HG03571 (cell line): ENCODE measurements around the gene KCNF1.
"Not testable (repeated sequence)": the region's sequence is repeated elsewhere in the genome, so short reads cannot be mapped to it uniquely, and the experiment has no call there.

ENCODE experiments used
- ATAC-seq: cut with Tn5 transposase; IDR thresholded peaks from one replicate; pipeline ENCODE4 v1.9.1; 2021; ENCODE audit not compliant: unreplicated experiment

The KCNF1 gene

GRCh38 chr2:10935953-10936942 lies 24.5 kb downstream of the KCNF1 start:
- ATAC-seq: no peak

- ATAC-seq: no peak
Measured at GRCh38 chr2:10939058-10939457, 27.3 kb downstream of the KCNF1 start.

DNA sequence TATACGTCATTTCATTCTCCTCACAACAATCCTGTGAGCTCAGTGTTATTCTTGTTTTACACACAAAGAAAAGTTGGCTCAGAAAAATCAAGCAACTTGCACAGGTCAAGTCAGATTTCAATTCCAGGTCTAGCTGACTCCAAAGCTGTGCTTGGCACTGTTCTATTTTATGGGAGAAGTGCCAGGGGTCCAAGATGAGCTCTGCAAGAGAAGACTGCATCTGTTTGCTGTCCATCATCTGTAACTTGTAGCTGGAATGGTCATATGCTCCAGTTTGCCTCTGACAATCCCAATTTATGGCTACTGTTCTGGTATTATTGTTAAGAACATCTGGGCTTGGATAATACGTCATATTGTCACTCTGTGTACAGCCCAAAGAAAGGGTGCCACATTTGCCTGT lies 28.9 kb downstream of the KCNF1 start:
- ATAC-seq: no peak

DNA sequence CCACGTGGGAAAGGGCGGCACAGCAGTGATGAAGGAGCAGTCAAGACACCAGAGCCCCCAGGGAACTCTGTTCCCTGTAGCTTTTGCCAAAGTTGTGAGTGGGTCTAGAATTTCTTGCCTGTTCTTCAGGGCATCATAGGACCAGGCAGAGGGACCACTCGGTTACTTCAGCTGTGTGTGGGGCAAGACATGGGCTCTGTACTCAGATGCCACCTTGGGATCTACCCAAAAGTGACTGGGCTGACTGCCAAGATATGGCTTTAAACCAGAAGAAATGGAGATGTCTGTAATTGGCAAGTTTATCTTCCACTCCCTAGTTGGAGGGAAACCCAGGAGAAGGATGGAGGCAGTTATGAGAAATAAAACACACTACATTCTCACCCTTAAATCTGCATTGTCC lies 29.6 kb downstream of the KCNF1 start:
- ATAC-seq: no peak

- ATAC-seq: no peak
Measured at GRCh38 chr2:10944799-10945198, 33.1 kb downstream of the KCNF1 start.

DNA sequence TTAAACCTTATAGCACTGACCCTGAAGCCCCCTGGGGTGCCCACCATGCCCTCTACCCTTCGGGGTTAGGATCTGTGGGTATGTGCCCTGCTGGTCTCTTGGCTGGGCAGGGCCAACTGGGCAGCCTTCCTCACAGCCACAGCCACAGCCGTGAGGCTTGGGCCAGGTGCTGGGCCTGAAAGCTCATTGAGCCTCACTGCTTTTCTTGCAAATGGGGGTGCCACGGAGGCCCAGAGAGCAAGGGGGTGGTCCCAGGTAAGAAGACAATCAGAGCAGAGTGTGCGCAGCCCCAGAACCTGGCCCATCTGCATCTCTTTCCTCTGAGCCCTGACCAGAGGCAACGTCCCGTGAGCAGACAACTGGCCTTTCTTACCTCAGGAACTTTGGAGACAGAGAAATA lies 34.7 kb downstream of the KCNF1 start:
- no peak for ATAC-seq

GRCh38 chr2:10947005-10947440 lies 35.3 kb downstream of the KCNF1 start:
- ATAC-seq: no peak

GRCh38 chr2:10947446-10948187 lies 35.9 kb downstream of the KCNF1 start:
- no peak for ATAC-seq

GRCh38 chr2:10948188-10948564 lies 36.4 kb downstream of the KCNF1 start:
- no peak for ATAC-seq

- no peak for ATAC-seq
Measured at GRCh38 chr2:10948606-10949230, 37.0 kb downstream of the KCNF1 start.

DNA sequence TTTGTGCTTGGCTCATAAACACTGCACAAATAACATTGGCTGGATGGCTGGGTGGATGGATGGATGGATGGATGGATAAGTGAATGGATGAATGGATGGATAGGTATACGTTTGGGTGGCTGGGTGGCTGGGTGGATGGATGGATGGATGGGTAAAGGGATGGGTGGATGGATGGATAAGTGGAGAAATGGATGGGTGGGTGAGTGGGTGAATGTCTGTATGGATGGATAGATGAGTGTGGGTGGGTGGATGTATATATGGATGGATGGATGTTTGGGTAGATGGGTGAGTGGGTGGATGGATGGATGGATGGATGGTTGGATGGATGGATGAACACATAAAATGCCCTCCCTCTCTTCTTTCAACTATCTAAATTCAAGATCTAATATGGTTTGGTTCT lies 38.1 kb downstream of the KCNF1 start:
- ATAC-seq: no peak

DNA sequence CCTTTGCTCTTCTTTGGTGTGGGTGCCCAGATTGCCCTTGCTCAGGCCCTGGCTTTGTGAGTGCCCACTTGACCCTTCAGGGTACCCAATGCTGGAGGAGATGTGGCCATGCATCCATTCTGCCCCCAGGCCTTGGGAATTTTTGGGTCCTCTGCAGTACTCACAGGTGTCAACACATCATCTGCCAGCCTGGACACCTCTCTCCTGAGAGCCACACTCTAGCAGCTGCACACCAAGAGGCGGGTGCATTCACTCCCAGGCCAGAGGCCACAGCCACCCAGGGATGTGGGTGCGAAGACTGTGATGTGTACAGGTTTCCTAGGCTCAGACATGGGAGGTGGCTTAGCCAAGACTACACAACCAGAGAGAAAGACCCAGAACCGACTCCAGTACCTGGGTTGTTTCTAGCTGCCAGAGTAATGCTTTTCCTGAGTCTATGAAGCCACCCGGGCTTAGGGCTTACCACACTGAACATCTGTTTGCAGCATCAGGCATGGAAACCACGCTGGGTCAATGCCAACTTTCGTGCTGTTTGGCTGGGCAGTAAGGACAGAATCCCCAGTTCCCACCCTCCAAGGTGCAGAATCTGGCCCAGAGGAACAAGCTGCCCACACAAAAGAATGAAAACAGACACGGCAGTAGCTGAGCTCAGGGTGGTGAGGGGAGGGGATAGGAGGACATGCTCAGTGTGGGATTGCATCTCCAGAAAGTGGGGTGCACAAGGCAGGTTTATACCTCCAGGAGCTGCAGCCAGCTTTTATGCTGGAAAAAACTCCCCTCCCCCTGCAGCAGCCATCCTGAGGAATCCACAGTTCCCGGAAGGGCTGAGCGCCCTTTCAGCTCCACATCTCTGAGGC lies 40.1 kb downstream of the KCNF1 start:
- ATAC-seq: no peak

- ATAC-seq: no peak
Measured at GRCh38 chr2:10954416-10954815, 42.7 kb downstream of the KCNF1 start.

GRCh38 chr2:10954856-10955818 lies 43.4 kb downstream of the KCNF1 start:
- ATAC-seq: no peak

DNA sequence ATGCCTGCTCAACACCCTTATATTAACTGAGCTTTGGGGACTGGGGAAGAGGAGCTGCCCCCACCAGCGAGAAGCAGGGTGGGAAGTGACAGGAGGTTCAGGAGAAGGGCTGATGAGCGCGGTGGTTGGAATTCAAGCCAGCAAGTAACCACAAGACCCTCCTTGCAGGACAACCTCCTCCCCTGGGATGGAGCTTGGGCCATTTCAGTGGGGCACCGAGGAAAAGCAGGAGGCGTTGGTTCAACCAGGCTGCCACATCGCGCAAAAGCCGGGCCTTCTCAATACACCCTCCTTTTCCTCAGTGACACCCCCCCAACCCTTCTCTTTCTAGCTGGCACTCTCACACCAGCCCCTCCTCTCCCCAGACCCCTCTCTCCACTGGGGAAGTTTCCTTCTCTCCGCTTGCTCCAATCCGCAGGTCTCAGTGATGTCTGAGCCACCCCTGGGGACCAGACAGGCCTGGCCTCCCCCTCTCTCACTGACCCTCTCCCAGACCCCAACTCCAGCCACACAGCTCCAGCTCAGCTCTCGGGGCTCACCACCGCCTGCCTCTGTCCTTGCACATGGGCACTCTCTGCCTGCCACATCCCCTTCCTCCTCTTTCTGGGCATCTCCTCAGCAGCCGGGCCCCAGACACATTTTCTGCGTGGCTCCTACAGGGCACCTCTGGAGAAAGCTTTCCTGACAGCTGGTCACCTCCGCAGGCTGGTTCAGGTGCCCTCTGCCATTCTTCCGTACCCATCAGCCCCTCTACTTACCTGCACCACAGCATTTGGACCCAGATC lies 44.5 kb downstream of the KCNF1 start:
- no peak for ATAC-seq

- ATAC-seq: no peak
Measured at GRCh38 chr2:10957391-10957790, 45.7 kb downstream of the KCNF1 start.

GRCh38 chr2:10958452-10958851 lies 46.7 kb downstream of the KCNF1 start:
- not testable (repeated sequence) for ATAC-seq

- ATAC-seq: no peak
Measured at GRCh38 chr2:10960606-10961489, 49.1 kb downstream of the KCNF1 start.
